ENCODE data around the gene OSTF1.

GRCh38 chr9:75112789-75113188, 24.5 kb downstream of the OSTF1 start:
- no peak for TF ChIP-seq CTCF (conservative IDR thresholded peaks at IDR 0.05; ENCODE audit: low read length)
- TF ChIP-seq EZH2phosphoT487 (IDR thresholded peaks at IDR 0.05; ENCODE audit: borderline replicate concordance, low read depth, low read length): no peak

All from OCI-LY7 (cell line).